GM12874 (cell line): ENCODE results near the gene SPAM1.

Experiments used
- CTCF ChIP-seq: IDR thresholded peaks from 2 replicates; pipeline ENCODE4 v1.5.1; 2011; ENCODE audit warnings: low read depth, mild to moderate bottlenecking, control low read depth, low read length, moderate library complexity; ENCODE audit not compliant: insufficient read depth

Gene SPAM1

GRCh38 chr7:123905714-123906113, 19.3 kb upstream of the SPAM1 start:
- no peak for TF ChIP-seq CTCF

GRCh38 chr7:123916240-123916724, 8.8 kb upstream of the SPAM1 start:
- peak; percentile 25; the same call in 1 of the 2 replicates for TF ChIP-seq CTCF

GRCh38 chr7:123917878-123918277, 7.2 kb upstream of the SPAM1 start:
- TF ChIP-seq CTCF = no peak

GRCh38 chr7:123918309-123918708, 6.7 kb upstream of the SPAM1 start:
- TF ChIP-seq CTCF = no peak

GRCh38 chr7:123923599-123923998, 1.4 kb upstream of the SPAM1 start:
- TF ChIP-seq CTCF = no peak

- TF ChIP-seq CTCF = no peak
Observed at GRCh38 chr7:123929107-123929506, 4.1 kb downstream of the SPAM1 start.

- TF ChIP-seq CTCF = no peak
Observed at GRCh38 chr7:123929655-123930054, 4.6 kb downstream of the SPAM1 start.
